Measurements from ENCODE around the gene COL21A1. TPM values are rescaled to one million over a fixed set of nuclear protein-coding genes. Genes with fewer than 3 reads are reported as not detected.

The COL21A1 gene
- total RNA-seq, 1 experiment from 2014 or later, result 1.8 TPM

DNA sequence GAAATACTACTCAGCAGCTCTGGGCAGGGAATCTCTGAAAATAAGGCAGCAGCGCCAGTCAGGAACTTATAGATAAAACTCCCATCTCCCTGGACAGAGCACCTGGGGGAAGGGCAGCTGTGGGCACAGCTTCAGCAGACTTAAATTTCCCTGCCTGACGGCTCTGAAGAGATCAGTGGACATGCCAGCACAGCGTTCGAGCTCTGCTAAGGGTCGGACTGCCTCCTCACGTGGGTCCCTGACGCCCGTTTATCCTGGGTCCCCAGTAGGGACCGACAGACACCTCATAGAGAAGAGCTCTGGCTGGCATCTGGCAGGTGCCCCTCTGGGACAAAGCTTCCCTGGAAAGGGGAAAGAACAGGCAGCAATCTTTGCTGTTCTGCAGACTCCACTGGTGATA lies 59.0 kb downstream of the COL21A1 start:
- Histone ChIP-seq H4K91ac (ENCODE audit: insufficient read length, low read depth, low read length) (no peak overlapping the region), H2BK12ac (ENCODE audit: insufficient read length, low read depth, low read length) (no peak overlapping the region), H2BK5ac (ENCODE audit: insufficient read length, low read length) (no peak overlapping the region), H3K23me2 (ENCODE audit: insufficient read length, low read depth, low read length, poor library complexity, severe bottlenecking) (no peaks in the 10 kb centered on the region), H3T11ph (ENCODE audit: low read length) (no peak overlapping the region), H3K9me3 (ENCODE audit: control insufficient read depth, low read depth, low read length) (no peaks in the 10 kb centered on the region), H4K5ac (ENCODE audit: insufficient read length, low read depth, low read length) (no peak overlapping the region), H2BK15ac (ENCODE audit: low read depth, low read length) (no peak overlapping the region), H3K9ac (ENCODE audit: extremely low read depth, insufficient read length, low read length) (no peak overlapping the region), H3K56ac (ENCODE audit: insufficient read length, low read depth, low read length) (no peak overlapping the region), H3K14ac (ENCODE audit: insufficient read depth, low read length) (no peak overlapping the region), H3K79me2 (ENCODE audit: insufficient read depth, low read length) (no peaks in the 10 kb centered on the region), H3K18ac (ENCODE audit: insufficient read length, low read depth, low read length) (no peak overlapping the region), H3K27me3 (ENCODE audit: insufficient read depth, low read length) (no peaks in the 10 kb centered on the region), H3K4me1 (ENCODE audit: insufficient read depth, low read length) (no peaks in the 10 kb centered on the region), H4K8ac (replicated peaks; ENCODE audit: insufficient read length, low read depth, low read length) (no peak overlapping the region), H3K4me2 (ENCODE audit: insufficient read depth, insufficient read length, low read length) (no peak overlapping the region), H2AK5ac (ENCODE audit: insufficient read length, low read length) (no peak overlapping the region), H2BK120ac (ENCODE audit: low read depth, low read length, poor library complexity, severe bottlenecking) (no peak overlapping the region), H3K27ac (ENCODE audit: insufficient read length, low read depth, low read length) (no peak overlapping the region), H3K79me1 (ENCODE audit: insufficient read depth, low read depth, low read length, poor library complexity, severe bottlenecking) (no peaks in the 10 kb centered on the region), H3K4ac (ENCODE audit: low read depth, low read length) (no peak overlapping the region), H2AFZ (ENCODE audit: low read length) (no peak overlapping the region), H4K20me1 (ENCODE audit: control insufficient read depth, insufficient read depth, insufficient read length) (no peaks in the 10 kb centered on the region), H3K23ac (ENCODE audit: insufficient read length, low read depth, low read length) (no peak overlapping the region), H2BK20ac (ENCODE audit: low read depth, low read length, poor library complexity, severe bottlenecking) (no peak overlapping the region)
- Mint-ChIP-seq H3K27ac (no peak overlapping the region; a peak in 1 of 7 replicates), H3K9me3 (peaks cover 14 to 17% of the 10 kb centered on the region in 2 experiments; a peak in 4 of 5 replicates), H3K36me3 (ENCODE audit: insufficient read depth in 1 of 3, low read depth in 3 of 3) (peaks cover 0 to 6% (median 0%) of the 10 kb centered on the region in 3 experiments; a peak in 3 of 7 replicates), H3K4me3 (no peak overlapping the region), H3K4me1 (peaks cover 2 to 5% of the 10 kb centered on the region in 2 experiments; a peak in 1 of 4 replicates), H3K27me3 (ENCODE audit: low read depth) (no peaks in the 10 kb centered on the region)
- TF ChIP-seq, protein P1, sequence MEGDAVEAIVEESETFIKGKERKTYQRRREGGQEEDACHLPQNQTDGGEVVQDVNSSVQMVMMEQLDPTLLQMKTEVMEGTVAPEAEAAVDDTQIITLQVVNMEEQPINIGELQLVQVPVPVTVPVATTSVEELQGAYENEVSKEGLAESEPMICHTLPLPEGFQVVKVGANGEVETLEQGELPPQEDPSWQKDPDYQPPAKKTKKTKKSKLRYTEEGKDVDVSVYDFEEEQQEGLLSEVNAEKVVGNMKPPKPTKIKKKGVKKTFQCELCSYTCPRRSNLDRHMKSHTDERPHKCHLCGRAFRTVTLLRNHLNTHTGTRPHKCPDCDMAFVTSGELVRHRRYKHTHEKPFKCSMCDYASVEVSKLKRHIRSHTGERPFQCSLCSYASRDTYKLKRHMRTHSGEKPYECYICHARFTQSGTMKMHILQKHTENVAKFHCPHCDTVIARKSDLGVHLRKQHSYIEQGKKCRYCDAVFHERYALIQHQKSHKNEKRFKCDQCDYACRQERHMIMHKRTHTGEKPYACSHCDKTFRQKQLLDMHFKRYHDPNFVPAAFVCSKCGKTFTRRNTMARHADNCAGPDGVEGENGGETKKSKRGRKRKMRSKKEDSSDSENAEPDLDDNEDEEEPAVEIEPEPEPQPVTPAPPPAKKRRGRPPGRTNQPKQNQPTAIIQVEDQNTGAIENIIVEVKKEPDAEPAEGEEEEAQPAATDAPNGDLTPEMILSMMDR (conservative IDR thresholded peaks at IDR 0.05), result no peak
- no CpG with 5 or more reads among the region's 9 CpGs for WGBS (ENCODE audit: extremely low coverage, insufficient read length, low lambda C conversion rate)
- no peak for DNase-seq
